ENCODE measurements around the gene CHAF1A.

DNA sequence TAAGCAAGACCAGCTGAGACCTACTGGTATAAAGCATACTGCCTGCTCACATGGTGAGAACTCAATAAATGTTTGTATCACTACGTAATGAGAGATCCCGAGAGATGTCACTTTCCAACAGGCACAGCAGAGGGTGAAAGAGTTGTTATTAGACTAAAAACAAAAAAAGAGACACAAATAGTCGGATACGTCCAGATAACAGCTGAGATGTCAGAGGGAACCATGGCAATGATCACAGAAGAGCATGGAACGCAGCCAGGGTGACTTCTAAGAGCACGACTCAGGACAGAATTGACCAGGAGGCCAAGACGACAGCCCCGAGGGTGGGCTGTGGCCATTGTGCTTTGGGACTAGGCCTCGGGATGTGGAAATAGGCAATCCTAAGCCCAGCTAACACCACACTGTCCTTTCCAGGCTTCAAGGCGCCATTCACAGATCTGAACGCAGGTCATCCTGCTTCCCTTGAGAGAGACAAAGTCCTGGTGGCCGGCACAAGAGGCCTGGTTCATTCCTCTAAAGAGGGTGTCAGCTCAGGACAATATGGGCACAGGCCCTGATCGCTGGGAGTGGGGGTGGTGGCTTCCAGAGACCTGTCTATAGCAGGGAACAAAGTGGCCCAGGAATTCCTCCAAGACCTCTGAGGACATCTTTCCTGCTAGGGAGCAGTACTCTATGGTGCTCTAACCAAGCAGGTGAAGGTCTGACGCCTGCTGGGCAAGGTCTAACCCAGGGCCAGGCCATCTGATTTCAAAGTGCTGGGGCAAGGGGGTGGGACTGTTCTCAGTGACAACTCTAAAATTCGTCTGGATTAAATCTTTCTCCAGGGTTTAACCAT, 5.3 kb upstream of the CHAF1A start:
- no peak for TF ChIP-seq CTCF (conservative IDR thresholded peaks at IDR 0.05)
- TF ChIP-seq ZFX (IDR thresholded peaks at IDR 0.05): no peak
